Vagina (tissue), 2 donors: ENCODE measurements around the gene PAEP.
"Not testable (repeated sequence)": the region's sequence is repeated elsewhere in the genome, so short reads cannot be mapped to it uniquely, and the experiment has no call there.

Experiments
- POLR2A ChIP-seq, 2 donors: fragments of 450-650 bp; IDR thresholded peaks; one replicate each; pipeline ENCODE4 v1.6.1; 2017; ENCODE audit warnings: antibody characterized with exemption in 2 of 2, mild to moderate bottlenecking in 2 of 2, moderate library complexity in 2 of 2
- TF ChIP-seq, protein P1 (sequence below), 3 experiments: fragments of 450-650 bp in 2 of 3; fragments of 200-600 bp in 1 of 3; sonication (generic) in 1 of 3; IDR thresholded peaks; one replicate each; pipeline ENCODE4 v1.5.1; 2017 to 2019; ENCODE audit warnings: antibody characterized with exemption in 3 of 3, mild to moderate bottlenecking in 2 of 3, moderate library complexity in 2 of 3

- TF ChIP-seq, protein P1, sequence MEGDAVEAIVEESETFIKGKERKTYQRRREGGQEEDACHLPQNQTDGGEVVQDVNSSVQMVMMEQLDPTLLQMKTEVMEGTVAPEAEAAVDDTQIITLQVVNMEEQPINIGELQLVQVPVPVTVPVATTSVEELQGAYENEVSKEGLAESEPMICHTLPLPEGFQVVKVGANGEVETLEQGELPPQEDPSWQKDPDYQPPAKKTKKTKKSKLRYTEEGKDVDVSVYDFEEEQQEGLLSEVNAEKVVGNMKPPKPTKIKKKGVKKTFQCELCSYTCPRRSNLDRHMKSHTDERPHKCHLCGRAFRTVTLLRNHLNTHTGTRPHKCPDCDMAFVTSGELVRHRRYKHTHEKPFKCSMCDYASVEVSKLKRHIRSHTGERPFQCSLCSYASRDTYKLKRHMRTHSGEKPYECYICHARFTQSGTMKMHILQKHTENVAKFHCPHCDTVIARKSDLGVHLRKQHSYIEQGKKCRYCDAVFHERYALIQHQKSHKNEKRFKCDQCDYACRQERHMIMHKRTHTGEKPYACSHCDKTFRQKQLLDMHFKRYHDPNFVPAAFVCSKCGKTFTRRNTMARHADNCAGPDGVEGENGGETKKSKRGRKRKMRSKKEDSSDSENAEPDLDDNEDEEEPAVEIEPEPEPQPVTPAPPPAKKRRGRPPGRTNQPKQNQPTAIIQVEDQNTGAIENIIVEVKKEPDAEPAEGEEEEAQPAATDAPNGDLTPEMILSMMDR (IDR thresholded peaks at IDR 0.05), result not testable (repeated sequence)
- TF ChIP-seq POLR2A (IDR thresholded peaks at IDR 0.05), result not testable (repeated sequence)
Measured at GRCh38 chr9:135513906-135514305, 47.6 kb upstream of the PAEP start.
